K562 (cell line): ENCODE data around the gene INVS. TPM values are rescaled to one million over a fixed set of nuclear protein-coding genes. Genes with fewer than 3 reads are reported as not detected.

Experiments used
- BHLHE40 ChIP-seq: IDR thresholded peaks from 2 replicates; pipeline ENCODE4 v1.6.1; 2011; ENCODE audit warnings: low read length, improper control_type of control experiment
- DPF2 ChIP-seq: fragments of 450-650 bp; IDR thresholded peaks from 2 replicates; pipeline ENCODE4 v1.6.1; 2016
- ELF4 ChIP-seq: fragments of 450-650 bp; formaldehyde crosslinking; IDR thresholded peaks from 2 replicates; pipeline ENCODE4 v1.4.0; 2022; ENCODE audit warnings: missing genetic modification characterization
- FOXP1 ChIP-seq: sonication (generic); formaldehyde crosslinking; IDR thresholded peaks from 2 replicates; pipeline ENCODE4 v1.8.0; 2022; ENCODE audit warnings: mild to moderate bottlenecking, missing genetic modification reagents
- HLTF ChIP-seq: fragments of 450-650 bp; IDR thresholded peaks from 2 replicates; pipeline ENCODE4 v1.6.1; 2016
- ILF3 ChIP-seq: fragments of 450-650 bp; IDR thresholded peaks from 2 replicates; pipeline ENCODE4 v1.6.1; 2018; ENCODE audit warnings: antibody characterized with exemption, mild to moderate bottlenecking, moderate library complexity, borderline replicate concordance
- KDM5B ChIP-seq: fragments of 200-600 bp; sonication (generic); IDR thresholded peaks from 2 replicates; pipeline ENCODE4 v1.6.1; 2012; ENCODE audit warnings: low read depth, mild to moderate bottlenecking, moderate library complexity, low read length, control low read depth, inconsistent platforms; ENCODE audit not compliant: insufficient replicate concordance
- MEF2D ChIP-seq: conservative IDR thresholded peaks from 2 replicates; pipeline ENCODE4 v1.6.1; 2016; ENCODE audit warnings: low read depth, missing genetic modification characterization, missing compliant biosample characterization
- NRF1 ChIP-seq, 2 experiments: fragments of 450-650 bp; IDR thresholded peaks in 1 of 2; conservative IDR thresholded peaks in 1 of 2; 2 replicates each; pipeline ENCODE4 v1.6.1; 2014; ENCODE audit warnings: mild to moderate bottlenecking in 2 of 2
- POLR2B ChIP-seq: fragments of 450-650 bp; IDR thresholded peaks from 2 replicates; pipeline ENCODE4 v1.6.1; 2018; ENCODE audit warnings: low read depth; ENCODE audit not compliant: partially characterized antibody
- RHOXF2B ChIP-seq: fragments of 250-450 bp; sonication (Bioruptor Pico); conservative IDR thresholded peaks from 2 replicates; pipeline ENCODE4 v1.5.1; 2021
- RUNX1 ChIP-seq: sonication (generic); IDR thresholded peaks from 2 replicates; pipeline ENCODE4 v1.6.1; 2016; ENCODE audit warnings: antibody characterized with exemption, low read depth
- SFPQ ChIP-seq: fragments of 200-400 bp; formaldehyde crosslinking; IDR thresholded peaks from 2 replicates; pipeline ENCODE4 v1.6.1; 2017; ENCODE audit warnings: mild to moderate bottlenecking, low read depth, low read length, moderate library complexity
- SMARCE1 ChIP-seq: fragments of 450-650 bp; IDR thresholded peaks from 2 replicates; pipeline ENCODE4 v1.7.1; 2016; ENCODE audit warnings: mild to moderate bottlenecking
- TCFL5 ChIP-seq: fragments of 250-450 bp; sonication (Bioruptor Pico); conservative IDR thresholded peaks from 2 replicates; pipeline ENCODE4 v1.6.1; 2021; ENCODE audit warnings: mild to moderate bottlenecking, moderate library complexity, matching md5 sums
- ZNF146 ChIP-seq: IDR thresholded peaks from one replicate; pipeline ENCODE4 v1.6.1; 2018; ENCODE audit warnings: missing compliant biosample characterization; ENCODE audit not compliant: unreplicated experiment
- ZNF224 ChIP-seq: sonication (generic); formaldehyde crosslinking; IDR thresholded peaks from 2 replicates; pipeline ENCODE4 v1.8.0; 2022; ENCODE audit warnings: mild to moderate bottlenecking, missing genetic modification reagents
- ZNF316 ChIP-seq: fragments of 450-650 bp; IDR thresholded peaks from 2 replicates; pipeline ENCODE4 v1.6.1; 2016
- polyA plus RNA-seq, 8 experiments: library from polyadenylated mRNA; depleted of rRNA in 4 of 8; stranded (reverse) in 5 of 8; unstranded in 3 of 8; fragments of >200 nt; fragmentation: Nextera tagmentation in 2 of 8; fragmentation: Illumina TruSeq in 1 of 8; extraction: Ambion mirVana in 2 of 8; extraction: Trizol in 1 of 8; gene quantifications; 2 replicates each; pipeline versions ENCODE4 v1.2.1 to v1.2.3, GENCODE V29; 2011 to 2014; ENCODE audit warnings: inconsistent platforms in 1 of 8, missing spikeins in 1 of 8
- total RNA-seq, 7 experiments: library from RNA; depleted of rRNA in 6 of 7; stranded (reverse); fragments of >200 nt in 6 of 7; fragmentation: Illumina TruSeq in 2 of 7; extraction: Trizol in 2 of 7; gene quantifications; 2 replicates each; pipeline versions ENCODE4 v1.2.1 to v1.2.3, GENCODE V29; 2011 to 2021; ENCODE audit warnings: low replicate concordance in 1 of 7
- TF ChIP-seq, protein P1 (sequence below): fragments of 200-800 bp; sonication (Bioruptor generic); IDR thresholded peaks from 2 replicates; pipeline ENCODE4 v1.6.1; 2017; ENCODE audit warnings: missing genetic modification characterization, missing compliant biosample characterization
- TF ChIP-seq, protein P2 (sequence below): fragments of 250-450 bp; sonication (Bioruptor Pico); IDR thresholded peaks from 2 replicates; pipeline ENCODE4 v1.8.0; 2021; ENCODE audit warnings: mild to moderate bottlenecking, moderate library complexity

INVS gene
- total and polyA plus RNA-seq, 9 of the 15 experiments (the other 6 are each of a cell fraction or from before 2014, with no cell fraction given): 0.77 to 18.5 (median 10.0) TPM

DNA sequence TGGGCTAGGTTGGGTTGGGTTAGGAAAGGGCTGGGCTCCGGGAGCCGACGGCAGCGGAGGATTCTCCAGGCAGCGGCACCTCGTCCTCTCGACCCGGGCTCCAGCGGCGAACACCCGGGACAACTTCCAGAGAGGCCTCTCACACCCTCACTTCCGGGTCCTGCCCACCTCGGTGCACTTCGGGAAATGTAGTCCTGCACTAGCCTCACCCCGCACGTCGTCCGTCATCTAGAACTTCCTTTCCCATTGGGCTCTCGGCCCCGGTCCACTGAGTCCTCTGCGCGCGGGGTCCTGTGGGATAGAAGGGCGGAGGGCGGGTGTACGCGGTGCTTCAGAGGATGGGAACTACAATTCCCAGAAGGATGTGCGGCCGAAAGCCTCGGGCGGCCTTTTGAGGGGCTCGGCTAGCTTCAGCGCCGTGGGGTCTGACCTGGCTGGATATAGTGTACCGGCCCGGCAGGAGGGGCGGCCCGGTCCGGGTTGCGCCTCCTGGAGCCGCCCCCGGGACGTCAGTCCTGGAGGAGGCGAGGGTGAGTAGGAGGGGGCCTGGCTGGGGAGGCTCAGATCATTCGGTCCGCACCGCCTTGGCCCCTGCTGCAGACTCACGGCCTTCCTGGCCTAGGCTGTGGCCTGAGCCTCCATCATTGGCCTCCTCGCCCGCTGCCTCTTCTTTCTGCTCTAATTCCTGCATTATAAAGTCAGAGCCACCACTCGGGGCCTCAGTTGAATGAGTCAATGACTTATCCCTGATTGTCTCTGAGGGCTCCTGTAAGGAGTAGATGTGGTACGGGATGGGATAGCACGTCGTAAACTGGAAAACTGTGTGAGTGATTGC is at the start of gene INVS, which contains the start of gene ERP44 (continued):
- TF ChIP-seq ELF4 (CRISPR knock-in tag) (peak; percentile 93), KDM5B (peak; percentile 52), TCFL5 (CRISPR knock-in tag) (no peak), ZNF146 (CRISPR knock-in tag) (no peak), RHOXF2B (CRISPR knock-in tag) (no peak), SFPQ (no peak), RUNX1 (no peak), ILF3 (no peak), SMARCE1 (0 out of 2 replicates have a peak, but pooled peaks have one; percentile 17), ZNF224 (CRISPR knock-in tag) (no peak), ZNF316 (no peak), POLR2B (peak; percentile 72), BHLHE40 (0 out of 2 replicates have a peak, but pooled peaks have one; percentile 1), NRF1 (conservative IDR thresholded peaks at IDR 0.05 in 1 of 2, IDR thresholded peaks at IDR 0.05 in 1 of 2) (peak; percentile 49 to 67; a peak in 3 of 4 replicates), MEF2D (tag) (0 out of 2 replicates have a peak, but pooled peaks have one; percentile 31), HLTF (no peak), FOXP1 (CRISPR knock-in tag) (no peak; the same call in 1 of the 2 replicates), DPF2 (no peak)
- TF ChIP-seq, protein P1, sequence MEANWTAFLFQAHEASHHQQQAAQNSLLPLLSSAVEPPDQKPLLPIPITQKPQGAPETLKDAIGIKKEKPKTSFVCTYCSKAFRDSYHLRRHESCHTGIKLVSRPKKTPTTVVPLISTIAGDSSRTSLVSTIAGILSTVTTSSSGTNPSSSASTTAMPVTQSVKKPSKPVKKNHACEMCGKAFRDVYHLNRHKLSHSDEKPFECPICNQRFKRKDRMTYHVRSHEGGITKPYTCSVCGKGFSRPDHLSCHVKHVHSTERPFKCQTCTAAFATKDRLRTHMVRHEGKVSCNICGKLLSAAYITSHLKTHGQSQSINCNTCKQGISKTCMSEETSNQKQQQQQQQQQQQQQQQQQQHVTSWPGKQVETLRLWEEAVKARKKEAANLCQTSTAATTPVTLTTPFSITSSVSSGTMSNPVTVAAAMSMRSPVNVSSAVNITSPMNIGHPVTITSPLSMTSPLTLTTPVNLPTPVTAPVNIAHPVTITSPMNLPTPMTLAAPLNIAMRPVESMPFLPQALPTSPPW (CRISPR knock-in tag): peak; percentile 93
- TF ChIP-seq, protein P2, sequence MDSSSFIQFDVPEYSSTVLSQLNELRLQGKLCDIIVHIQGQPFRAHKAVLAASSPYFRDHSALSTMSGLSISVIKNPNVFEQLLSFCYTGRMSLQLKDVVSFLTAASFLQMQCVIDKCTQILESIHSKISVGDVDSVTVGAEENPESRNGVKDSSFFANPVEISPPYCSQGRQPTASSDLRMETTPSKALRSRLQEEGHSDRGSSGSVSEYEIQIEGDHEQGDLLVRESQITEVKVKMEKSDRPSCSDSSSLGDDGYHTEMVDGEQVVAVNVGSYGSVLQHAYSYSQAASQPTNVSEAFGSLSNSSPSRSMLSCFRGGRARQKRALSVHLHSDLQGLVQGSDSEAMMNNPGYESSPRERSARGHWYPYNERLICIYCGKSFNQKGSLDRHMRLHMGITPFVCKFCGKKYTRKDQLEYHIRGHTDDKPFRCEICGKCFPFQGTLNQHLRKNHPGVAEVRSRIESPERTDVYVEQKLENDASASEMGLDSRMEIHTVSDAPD (CRISPR knock-in tag): no peak
